ENCODE data around the gene SART1.

The SART1 gene

GRCh38 chr11:65921876-65922275 is 39.7 kb upstream of the SART1 start:
- Mint-ChIP-seq H3K9me3 (no peaks in the 10 kb centered on the region), H3K27me3 (ENCODE audit: low read depth) (no peaks in the 10 kb centered on the region), H3K27ac (peak overlapping the region; percentile 17), H3K36me3 (ENCODE audit: low read depth) (peaks cover 19% of the 10 kb centered on the region), H3K4me1 (ENCODE audit: low read depth) (peaks cover 13% of the 10 kb centered on the region), H3K4me3 (no peak overlapping the region)

- Mint-ChIP-seq H3K9me3 (no peaks in the 10 kb centered on the region), H3K4me3 (no peak overlapping the region), H3K36me3 (ENCODE audit: low read depth) (peaks cover 21% of the 10 kb centered on the region), H3K27me3 (ENCODE audit: low read depth) (no peaks in the 10 kb centered on the region), H3K27ac (no peak overlapping the region), H3K4me1 (ENCODE audit: low read depth) (peaks cover 13% of the 10 kb centered on the region)
Observed at GRCh38 chr11:65922565-65922964, 39.0 kb upstream of the SART1 start.

- H3K27ac Mint-ChIP-seq = peak overlapping the region; percentile 20
- peaks cover 29% of the 10 kb centered on the region for H3K4me1 Mint-ChIP-seq (ENCODE audit: low read depth)
- H3K36me3 Mint-ChIP-seq (ENCODE audit: low read depth) = peaks cover 19% of the 10 kb centered on the region
- no peaks in the 10 kb centered on the region for H3K9me3 Mint-ChIP-seq
- H3K27me3 Mint-ChIP-seq (ENCODE audit: low read depth) = no peaks in the 10 kb centered on the region
- no peak overlapping the region for H3K4me3 Mint-ChIP-seq
Observed at GRCh38 chr11:65925397-65925796, 36.1 kb upstream of the SART1 start.

- H3K27me3 Mint-ChIP-seq (ENCODE audit: low read depth) = no peaks in the 10 kb centered on the region
- H3K36me3 Mint-ChIP-seq (ENCODE audit: low read depth) = peaks cover 9% of the 10 kb centered on the region
- H3K9me3 Mint-ChIP-seq = no peaks in the 10 kb centered on the region
- H3K27ac Mint-ChIP-seq = peak overlapping the region; percentile 89
- H3K4me1 Mint-ChIP-seq (ENCODE audit: low read depth) = peaks cover 31% of the 10 kb centered on the region
- H3K4me3 Mint-ChIP-seq = peak overlapping the region; percentile 70
Observed at GRCh38 chr11:65927904-65928397, 33.6 kb upstream of the SART1 start.

GRCh38 chr11:65928667-65929066 is 32.9 kb upstream of the SART1 start:
- H3K27me3 Mint-ChIP-seq (ENCODE audit: low read depth) = no peaks in the 10 kb centered on the region
- H3K4me3 Mint-ChIP-seq = peak overlapping the region; percentile 70
- H3K36me3 Mint-ChIP-seq (ENCODE audit: low read depth) = peaks cover 5% of the 10 kb centered on the region
- H3K9me3 Mint-ChIP-seq = no peaks in the 10 kb centered on the region
- H3K27ac Mint-ChIP-seq = peak overlapping the region; percentile 89
- peaks cover 31% of the 10 kb centered on the region for H3K4me1 Mint-ChIP-seq (ENCODE audit: low read depth)

- Mint-ChIP-seq H3K4me1 (ENCODE audit: low read depth) (peaks cover 28% of the 10 kb centered on the region), H3K9me3 (no peaks in the 10 kb centered on the region), H3K36me3 (ENCODE audit: low read depth) (peaks cover 4% of the 10 kb centered on the region), H3K27me3 (ENCODE audit: low read depth) (no peaks in the 10 kb centered on the region), H3K4me3 (no peak overlapping the region), H3K27ac (peak overlapping the region; percentile 69)
Observed at GRCh38 chr11:65931773-65932557, 29.6 kb upstream of the SART1 start.

- H3K36me3 Mint-ChIP-seq (ENCODE audit: low read depth) = peaks cover 1% of the 10 kb centered on the region
- H3K27me3 Mint-ChIP-seq (ENCODE audit: low read depth) = peaks cover 4% of the 10 kb centered on the region
- H3K4me3 Mint-ChIP-seq = no peak overlapping the region
- H3K27ac Mint-ChIP-seq = no peak overlapping the region
- no peaks in the 10 kb centered on the region for H3K9me3 Mint-ChIP-seq
- peaks cover 23% of the 10 kb centered on the region for H3K4me1 Mint-ChIP-seq (ENCODE audit: low read depth)
Observed at GRCh38 chr11:65932558-65932919, 29.0 kb upstream of the SART1 start.

GRCh38 chr11:65934014-65934413 is 27.5 kb upstream of the SART1 start:
- H3K4me3 Mint-ChIP-seq = no peak overlapping the region
- H3K27me3 Mint-ChIP-seq (ENCODE audit: low read depth) = peaks cover 11% of the 10 kb centered on the region
- H3K27ac Mint-ChIP-seq = no peak overlapping the region
- no peaks in the 10 kb centered on the region for H3K9me3 Mint-ChIP-seq
- peaks cover 10% of the 10 kb centered on the region for H3K4me1 Mint-ChIP-seq (ENCODE audit: low read depth)
- no peaks in the 10 kb centered on the region for H3K36me3 Mint-ChIP-seq (ENCODE audit: low read depth)

- H3K9me3 Mint-ChIP-seq = no peaks in the 10 kb centered on the region
- no peak overlapping the region for H3K27ac Mint-ChIP-seq
- no peaks in the 10 kb centered on the region for H3K36me3 Mint-ChIP-seq (ENCODE audit: low read depth)
- H3K4me3 Mint-ChIP-seq = no peak overlapping the region
- no peaks in the 10 kb centered on the region for H3K4me1 Mint-ChIP-seq (ENCODE audit: low read depth)
- peaks cover 11% of the 10 kb centered on the region for H3K27me3 Mint-ChIP-seq (ENCODE audit: low read depth)
Observed at GRCh38 chr11:65937766-65938165, 23.8 kb upstream of the SART1 start.

GRCh38 chr11:65941720-65942310 is 19.7 kb upstream of the SART1 start:
- no peak overlapping the region for H3K27ac Mint-ChIP-seq
- H3K9me3 Mint-ChIP-seq = no peaks in the 10 kb centered on the region
- no peak overlapping the region for H3K4me3 Mint-ChIP-seq

GRCh38 chr11:65942531-65942930 is 19.0 kb upstream of the SART1 start:
- Mint-ChIP-seq H3K27me3 (ENCODE audit: low read depth) (peaks cover 7% of the 10 kb centered on the region), H3K4me1 (ENCODE audit: low read depth) (no peaks in the 10 kb centered on the region), H3K27ac (no peak overlapping the region)

More at GRCh38 chr11:65941720-65942310, 19.7 kb upstream of the SART1 start:
- H3K4me1 Mint-ChIP-seq (ENCODE audit: low read depth) = no peaks in the 10 kb centered on the region
- H3K36me3 Mint-ChIP-seq (ENCODE audit: low read depth) = no peaks in the 10 kb centered on the region
- H3K27me3 Mint-ChIP-seq (ENCODE audit: low read depth) = peaks cover 11% of the 10 kb centered on the region

GRCh38 chr11:65944191-65944590 is 17.3 kb upstream of the SART1 start:
- Mint-ChIP-seq H3K4me3 (no peak overlapping the region), H3K36me3 (ENCODE audit: low read depth) (no peaks in the 10 kb centered on the region), H3K27ac (no peak overlapping the region), H3K4me1 (ENCODE audit: low read depth) (no peaks in the 10 kb centered on the region), H3K9me3 (no peaks in the 10 kb centered on the region), H3K27me3 (ENCODE audit: low read depth) (peaks cover 10% of the 10 kb centered on the region)

More at GRCh38 chr11:65942531-65942930, 19.0 kb upstream of the SART1 start:
- Mint-ChIP-seq H3K4me3 (no peak overlapping the region), H3K36me3 (ENCODE audit: low read depth) (no peaks in the 10 kb centered on the region), H3K9me3 (no peaks in the 10 kb centered on the region)

GRCh38 chr11:65944767-65945166 is 16.8 kb upstream of the SART1 start:
- Mint-ChIP-seq H3K36me3 (ENCODE audit: low read depth) (no peaks in the 10 kb centered on the region), H3K9me3 (no peaks in the 10 kb centered on the region), H3K27ac (no peak overlapping the region), H3K4me1 (ENCODE audit: low read depth) (no peaks in the 10 kb centered on the region), H3K4me3 (no peak overlapping the region), H3K27me3 (ENCODE audit: low read depth) (peaks cover 10% of the 10 kb centered on the region)

- H3K27ac Mint-ChIP-seq = no peak within 1 kb of the TSS
- H3K9me3 Mint-ChIP-seq = no peaks in the 10 kb centered on the region
- no peak within 1 kb of the TSS for H3K4me3 Mint-ChIP-seq
- no peaks in the 10 kb centered on the region for H3K36me3 Mint-ChIP-seq (ENCODE audit: low read depth)
- peaks cover 10% of the 10 kb centered on the region for H3K27me3 Mint-ChIP-seq (ENCODE audit: low read depth)
- no peaks in the 10 kb centered on the region for H3K4me1 Mint-ChIP-seq (ENCODE audit: low read depth)
Observed at GRCh38 chr11:65945430-65945911, 16.1 kb upstream of the SART1 start, which contains the start of gene TSGA10IP. TSS of gene TSGA10IP (plus strand) at chr11:65945480. CDS start at chr11:65945676, 196 bp downstream.

All from T-helper 1 cell treated with Interleukin-12 subunit alpha and Interleukin-12 subunit beta and Interleukin-4 antibody, amounts not matched to agents 30 μg/mL and 1 μg/mL, for 36 hours (primary cell).